ENCODE data around the gene ANKDD1B. TPM values are rescaled to one million over a fixed set of nuclear protein-coding genes. Genes with fewer than 3 reads are reported as not detected.

The ANKDD1B gene
- total and polyA plus RNA-seq, 2 experiments from 2014 or later: 0.40 to 0.73 TPM

GRCh38 chr5:75648712-75649111, 37.5 kb downstream of the ANKDD1B start:
- Mint-ChIP-seq H3K9me3 (peaks cover 7% of the 10 kb centered on the region; the same call in 2 of the 3 replicates), H3K4me1 (no peaks in the 10 kb centered on the region), H3K4me3 (no peak overlapping the region), H3K27me3 (ENCODE audit: insufficient read depth, low read depth, poor library complexity) (peaks cover 7% of the 10 kb centered on the region), H3K36me3 (ENCODE audit: low read depth) (peaks cover 3% of the 10 kb centered on the region; the same call in 1 of the 3 replicates), H3K27ac (no peak overlapping the region)
- DNase-seq (ENCODE audit: low spot score) (no peak), ATAC-seq (no peak)
- Histone ChIP-seq H4K20me1 (replicated peaks; ENCODE audit: insufficient read depth) (no peaks in the 10 kb centered on the region), H3K79me2 (replicated peaks; ENCODE audit: insufficient read depth) (no peaks in the 10 kb centered on the region), H3K4me1 (ENCODE audit: insufficient read depth) (0 out of 2 replicates have a peak, but pooled peaks cover 3% of the 10 kb centered on the region), H3K27ac (ENCODE audit: low read depth) (no peak overlapping the region), H3K4me2 (no peak overlapping the region), H3F3A (replicated peaks; ENCODE audit: low read depth) (no peaks in the 10 kb centered on the region), H3K27me3 (ENCODE audit: insufficient read depth) (no peaks in the 10 kb centered on the region), H3K9me2 (ENCODE audit: insufficient read depth) (no peaks in the 10 kb centered on the region), H2AFZ (no peak overlapping the region), H3K4me3 (no peak overlapping the region), H3K36me3 (ENCODE audit: insufficient read depth) (no peaks in the 10 kb centered on the region)
- TF ChIP-seq CTCF (conservative IDR thresholded peaks at IDR 0.05; ENCODE audit: low read depth in 2 of 2) (no peak), ETS1 (IDR thresholded peaks at IDR 0.05) (no peak), ZNF462 (CRISPR knock-in tag; IDR thresholded peaks at IDR 0.05) (no peak), ZNF331 (CRISPR knock-in tag; IDR thresholded peaks at IDR 0.05; ENCODE audit: low read depth) (no peak), ZNF114 (CRISPR knock-in tag; IDR thresholded peaks at IDR 0.05) (no peak), NANOG (IDR thresholded peaks at IDR 0.05; ENCODE audit: borderline replicate concordance) (no peak), STAT1 (IDR thresholded peaks at IDR 0.05; ENCODE audit: unreplicated experiment) (no peak), EZH2phosphoT487 (IDR thresholded peaks at IDR 0.05; ENCODE audit: unreplicated experiment) (no peak), EZH2 (IDR thresholded peaks at IDR 0.05; ENCODE audit: low read depth, unreplicated experiment) (no peak), CREB1 (CRISPR knock-in tag; IDR thresholded peaks at IDR 0.05; ENCODE audit: low read depth) (no peak), REST (IDR thresholded peaks at IDR 0.05; ENCODE audit: unreplicated experiment) (no peak), POLR2AphosphoS5 (IDR thresholded peaks at IDR 0.05; ENCODE audit: low read depth) (no peak), JUNB (IDR thresholded peaks at IDR 0.05; ENCODE audit: unreplicated experiment) (no peak)

Measured in GM23338 (cell line).